HCT116 (cell line): ENCODE data around the gene SORT1. TPM values are rescaled to one million over a fixed set of nuclear protein-coding genes. Genes with fewer than 3 reads are reported as not detected.

Experiments used
- ATAC-seq: fragments of 200-7000 bp; cut with Tn5 transposase; 2 replicates; pipeline ENCODE4 v1.9.1; 2020; ENCODE audit warnings: mild to moderate bottlenecking, moderate library complexity
- BruUV-seq: library from RNA; stranded (reverse); fragments of 400-500 nt; replicated peaks from 2 replicates; lab custom pipeline; 2021; lab: Mats Ljungman, UMichigan
- CTCF ChIA-PET: fragments of 300-600 bp; sonication (Branson Sonifier 250); formaldehyde crosslinking; loops from one replicate; lab custom pipeline; 2021; ENCODE audit warnings: antibody characterized with exemption; lab: Charles Lee
- POLR2A ChIA-PET: fragments of 300-600, 350-600 bp; sonication (Branson Sonifier 250); formaldehyde crosslinking; loops from one replicate; lab custom pipeline; 2021; ENCODE audit warnings: antibody characterized with exemption; lab: Charles Lee
- RAD21 ChIA-PET, 2 experiments: fragments of 300-600 bp; sonication (Branson Sonifier 250); formaldehyde crosslinking; loops; one replicate each; lab custom pipeline; 2023; ENCODE audit warnings: low total read pairs in 2 of 2; ENCODE audit not compliant: uncharacterized antibody in 2 of 2, unreplicated experiment in 2 of 2, low non-redundant PET in 1 of 2; lab: Charles Lee
- DNase-seq: peaks from one replicate; pipeline ENCODE4 v3.0.0-alpha.2; 2010; ENCODE audit warnings: low read depth, low spot score
- H2AFZ ChIP-seq: fragments of 200-600 bp; shearing (Covaris generic), sonication (generic); 2 replicates; pipeline ENCODE4 v1.6.1; 2017; ENCODE audit warnings: low read depth, mixed run types, mixed read lengths, antibody characterized with exemption, low read length; ENCODE audit not compliant: poor library complexity, severe bottlenecking
- H3K27ac ChIP-seq: 2 replicates; pipeline ENCODE4 v1.5.1; 2012; ENCODE audit warnings: low read depth, low read length
- H3K27me3 ChIP-seq: fragments of 200-600 bp; sonication (generic); 2 replicates; pipeline ENCODE4 v1.6.1; 2016; ENCODE audit warnings: mixed run types, low read length, mixed read lengths; ENCODE audit not compliant: insufficient read depth
- H3K36me3 ChIP-seq, 2 experiments: fragments of 200-500 bp in 1 of 2; fragments of 200-600 bp in 1 of 2; sonication (Bioruptor generic) in 1 of 2; sonication (generic) in 1 of 2; 2 replicates each; pipeline versions ENCODE4 v1.5.1 to v1.6.1; 2014 to 2016; ENCODE audit warnings: low read length in 2 of 2, inconsistent platforms in 1 of 2, mixed read lengths in 1 of 2, mixed run types in 1 of 2; ENCODE audit not compliant: insufficient read depth in 2 of 2, control insufficient read depth in 1 of 2
- H3K4me1 ChIP-seq, 2 experiments: fragments of 200-600 bp in 1 of 2; sonication (generic) in 1 of 2; 2 replicates each; pipeline versions ENCODE4 v1.5.1 to v1.6.1; 2012 to 2017; ENCODE audit warnings: low read length in 2 of 2, inconsistent platforms in 1 of 2, mild to moderate bottlenecking in 1 of 2, mixed read lengths in 1 of 2, mixed run types in 1 of 2, moderate library complexity in 1 of 2; ENCODE audit not compliant: insufficient read depth in 2 of 2, control insufficient read depth in 1 of 2
- H3K4me2 ChIP-seq: fragments of 200-600 bp; sonication (generic); 2 replicates; pipeline ENCODE4 v1.6.1; 2017; ENCODE audit warnings: mixed run types, low read length, mixed read lengths
- H3K4me3 ChIP-seq, 2 experiments: fragments of 200-600 bp in 1 of 2; sonication (generic) in 1 of 2; replicated peaks in 1 of 2; 2 replicates each; pipeline ENCODE4 v1.5.1; 2011 to 2016; ENCODE audit warnings: low read length in 2 of 2, control low read depth in 1 of 2, low read depth in 1 of 2, mild to moderate bottlenecking in 1 of 2, mixed read lengths in 1 of 2, mixed run types in 1 of 2
- H3K79me2 ChIP-seq: fragments of 200-600 bp; sonication (generic); 2 replicates; pipeline ENCODE4 v1.6.1; 2017; ENCODE audit warnings: mild to moderate bottlenecking, mixed run types, low read length, moderate library complexity, mixed read lengths; ENCODE audit not compliant: insufficient read depth
- H3K9ac ChIP-seq: fragments of 200-600 bp; sonication (generic); 2 replicates; pipeline ENCODE4 v1.6.1; 2016; ENCODE audit warnings: low read length, mixed read lengths
- H3K9me2 ChIP-seq: fragments of 200-600 bp; sonication (generic), shearing (Covaris generic); 2 replicates; pipeline ENCODE4 v1.6.1; 2017; ENCODE audit warnings: mixed run types, mild to moderate bottlenecking, moderate library complexity; ENCODE audit not compliant: insufficient read depth
- H3K9me3 ChIP-seq, 2 experiments: fragments of 200-500 bp in 1 of 2; fragments of 200-600 bp in 1 of 2; sonication (Bioruptor generic) in 1 of 2; sonication (generic) in 1 of 2; 2 replicates each; pipeline ENCODE4 v1.6.1; 2014 to 2017; ENCODE audit warnings: low read length in 2 of 2, mixed read lengths in 2 of 2, inconsistent platforms in 1 of 2, low read depth in 1 of 2, mild to moderate bottlenecking in 1 of 2, mixed run types in 1 of 2, moderate library complexity in 1 of 2; ENCODE audit not compliant: control insufficient read depth in 1 of 2, insufficient read depth in 1 of 2
- H4K20me1 ChIP-seq: fragments of 200-600 bp; sonication (generic), shearing (Covaris generic); 2 replicates; pipeline ENCODE4 v1.6.1; 2017; ENCODE audit warnings: mixed run types, mild to moderate bottlenecking, moderate library complexity; ENCODE audit not compliant: insufficient read depth
- POLR2A ChIP-seq: IDR thresholded peaks from 2 replicates; pipeline ENCODE4 v1.7.0; 2011; ENCODE audit warnings: borderline replicate concordance; ENCODE audit not compliant: insufficient read depth, insufficient read length; ENCODE audit errors: extremely low read depth
- TCF7L2 ChIP-seq: IDR thresholded peaks from 2 replicates; pipeline ENCODE4 v1.7.0; 2011; ENCODE audit warnings: borderline replicate concordance, inconsistent platforms; ENCODE audit not compliant: insufficient read depth, insufficient read length; ENCODE audit errors: extremely low read depth
- YY1 ChIP-seq: IDR thresholded peaks from 2 replicates; pipeline ENCODE4 v1.6.1; 2011; ENCODE audit warnings: low read length, low read depth, moderate library complexity, mild to moderate bottlenecking; ENCODE audit not compliant: insufficient replicate concordance; ENCODE audit errors: extremely low read depth
- ZNF274 ChIP-seq: fragments of 200-500 bp; sonication (Bioruptor generic); IDR thresholded peaks from 2 replicates; pipeline ENCODE4 v1.6.1; 2014; ENCODE audit warnings: mild to moderate bottlenecking, low read depth, low read length, inconsistent platforms
- intact Hi-C: fragments of 100-400 bp; cut with micrococcal nuclease; formaldehyde crosslinking; loops from 2 replicates; pipeline ENCODE4 v1.10.0; 2022
- total RNA-seq: library from RNA; stranded (reverse); gene quantifications from one replicate; pipeline ENCODE4 v1.2.1, GENCODE V29; 2021; ENCODE audit not compliant: unreplicated experiment
- TF ChIP-seq, protein P1 (sequence below), 3 experiments: fragments of 200-600 bp in 1 of 3; sonication (generic) in 1 of 3; IDR thresholded peaks in 2 of 3; conservative IDR thresholded peaks in 1 of 3; 2 replicates each; pipeline ENCODE4 v1.5.1; 2012 to 2017; ENCODE audit warnings: low read depth in 2 of 3, low read length in 2 of 3, antibody characterized with exemption in 1 of 3, borderline replicate concordance in 1 of 3, control low read depth in 1 of 3, mild to moderate bottlenecking in 1 of 3, mixed read lengths in 1 of 3, mixed run types in 1 of 3, moderate library complexity in 1 of 3; ENCODE audit not compliant: insufficient read depth in 1 of 3
- TF ChIP-seq, protein P2 (sequence below): IDR thresholded peaks from 2 replicates; pipeline ENCODE4 v1.6.1; 2011; ENCODE audit warnings: mild to moderate bottlenecking, low read length, moderate library complexity; ENCODE audit not compliant: insufficient replicate concordance; ENCODE audit errors: extremely low read depth
- TF ChIP-seq, protein P3 (sequence below): IDR thresholded peaks from 2 replicates; pipeline ENCODE4 v1.6.1; 2012

The SORT1 gene
- total RNA-seq, 1 experiment from 2014 or later, result 20.2 TPM

DNA sequence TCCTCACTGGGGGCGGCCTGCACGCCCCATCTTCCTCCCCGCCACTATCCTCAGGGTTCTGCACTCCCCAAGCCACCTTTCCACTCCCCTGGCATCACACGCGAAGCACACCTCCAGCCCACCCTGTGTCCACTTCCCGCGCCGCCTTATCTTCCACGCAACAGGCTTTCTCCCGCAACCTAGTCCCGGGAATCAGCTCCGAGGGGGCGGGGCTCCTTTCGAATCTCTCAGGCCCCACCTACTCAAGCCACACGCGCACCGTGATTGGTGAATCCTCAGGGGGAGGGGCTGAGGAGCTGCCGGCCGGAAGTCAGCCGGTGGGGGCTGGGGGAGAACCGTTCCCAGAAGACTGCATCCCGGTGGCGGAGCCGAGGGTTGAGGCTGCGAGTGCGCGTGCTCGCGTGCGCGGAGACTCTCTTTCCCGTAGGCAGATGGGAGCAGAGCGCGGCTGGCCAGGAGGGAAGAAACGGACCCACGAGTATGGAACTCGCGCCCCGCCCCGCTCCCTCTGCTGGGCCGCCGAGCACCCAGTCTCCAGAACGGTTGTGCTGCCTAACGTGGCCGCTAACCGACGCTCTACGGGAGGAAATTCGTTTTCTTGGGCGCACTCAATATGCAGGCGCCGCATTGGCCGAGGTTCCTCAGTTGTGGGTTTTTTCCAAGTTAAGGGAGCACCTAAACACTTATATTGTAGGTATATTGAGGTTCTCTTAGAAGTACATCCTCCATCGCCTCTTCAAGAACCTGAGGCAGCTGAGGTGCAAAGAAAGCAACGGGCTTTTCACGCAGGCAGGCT lies 114.6 kb downstream of the SORT1 start, which contains the start of gene PSRC1 (continued):
- TF ChIP-seq YY1 (peak; percentile 41), ZNF274 (no peak), TCF7L2 (no peak), POLR2A (peak; percentile 82)
- TF ChIP-seq, all 23 proteins: peak for 7

DNA sequence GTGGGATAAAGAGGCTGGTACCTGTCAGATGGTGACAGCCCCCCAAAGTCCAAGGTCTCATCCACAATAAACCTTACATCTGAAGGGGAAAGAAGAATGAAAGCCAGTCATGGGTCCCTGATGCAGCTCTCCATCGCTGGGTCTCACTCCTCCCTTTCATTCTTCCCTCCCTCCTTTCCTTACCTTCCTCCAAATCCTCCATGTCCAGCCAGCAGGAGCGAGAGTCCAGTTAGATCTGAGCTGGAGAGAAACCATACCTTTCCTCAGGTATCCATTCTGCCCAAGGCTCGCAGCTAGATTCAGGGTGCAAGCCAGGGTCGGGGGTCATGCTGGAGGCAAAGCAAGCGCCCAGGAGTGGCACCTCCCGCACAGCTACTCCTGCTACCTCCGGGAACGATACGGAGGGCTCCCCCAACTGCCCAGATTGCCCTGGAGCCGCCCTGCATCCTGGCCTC lies 115.2 kb downstream of the SORT1 start:
- peaks cover 8 to 20% of the 10 kb centered on the region in 2 experiments; a peak in 3 of 4 replicates for H3K4me1 ChIP-seq
- H3K9ac ChIP-seq, result peak overlapping the region; percentile 79
- H3K27ac ChIP-seq, result peak overlapping the region; percentile 80
- peaks cover 8 to 23% of the 10 kb centered on the region in 2 experiments; a peak in 2 of 4 replicates for H3K36me3 ChIP-seq
- peak overlapping the region; percentile 78 to 87 for H3K4me3 ChIP-seq
- ATAC-seq, result peak; percentile 65
- H3K4me2 ChIP-seq, result peak overlapping the region; percentile 88
- H3K9me3 ChIP-seq, result no peaks in the 10 kb centered on the region
- no peaks in the 10 kb centered on the region for H3K9me2 ChIP-seq
- H3K79me2 ChIP-seq, result peaks cover 18% of the 10 kb centered on the region; the same call in 1 of the 2 replicates
- no TSS peak for BruUV-seq
- ChIA-PET POLR2A (interaction anchor here (0.6 to 1.1 kb wide), 5 partner anchors 14 to 117 kb away, joined by 3 read pairs; no protein-coding TSS in a partner anchor), CTCF (interaction anchor here (1.2 to 1.9 kb wide), 4 partner anchors 114 to 250 kb away, joined by 3 to 18 read pairs (median 4); no protein-coding TSS in a partner anchor), RAD21 (no interaction called here)
- no peaks in the 10 kb centered on the region for H4K20me1 ChIP-seq
- no peak overlapping the region for H2AFZ ChIP-seq
- H3K27me3 ChIP-seq, result no peaks in the 10 kb centered on the region
- intact Hi-C loops, result no loop called here
- no peak for DNase-seq
- TF ChIP-seq, protein P1, sequence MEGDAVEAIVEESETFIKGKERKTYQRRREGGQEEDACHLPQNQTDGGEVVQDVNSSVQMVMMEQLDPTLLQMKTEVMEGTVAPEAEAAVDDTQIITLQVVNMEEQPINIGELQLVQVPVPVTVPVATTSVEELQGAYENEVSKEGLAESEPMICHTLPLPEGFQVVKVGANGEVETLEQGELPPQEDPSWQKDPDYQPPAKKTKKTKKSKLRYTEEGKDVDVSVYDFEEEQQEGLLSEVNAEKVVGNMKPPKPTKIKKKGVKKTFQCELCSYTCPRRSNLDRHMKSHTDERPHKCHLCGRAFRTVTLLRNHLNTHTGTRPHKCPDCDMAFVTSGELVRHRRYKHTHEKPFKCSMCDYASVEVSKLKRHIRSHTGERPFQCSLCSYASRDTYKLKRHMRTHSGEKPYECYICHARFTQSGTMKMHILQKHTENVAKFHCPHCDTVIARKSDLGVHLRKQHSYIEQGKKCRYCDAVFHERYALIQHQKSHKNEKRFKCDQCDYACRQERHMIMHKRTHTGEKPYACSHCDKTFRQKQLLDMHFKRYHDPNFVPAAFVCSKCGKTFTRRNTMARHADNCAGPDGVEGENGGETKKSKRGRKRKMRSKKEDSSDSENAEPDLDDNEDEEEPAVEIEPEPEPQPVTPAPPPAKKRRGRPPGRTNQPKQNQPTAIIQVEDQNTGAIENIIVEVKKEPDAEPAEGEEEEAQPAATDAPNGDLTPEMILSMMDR (IDR thresholded peaks at IDR 0.05 in 2 of 3, conservative IDR thresholded peaks at IDR 0.05 in 1 of 3; ENCODE audit: borderline replicate concordance in 1 of 3, insufficient read depth in 1 of 3, low read depth in 2 of 3, low read length in 2 of 3), result no peak
- TF ChIP-seq, protein P2, sequence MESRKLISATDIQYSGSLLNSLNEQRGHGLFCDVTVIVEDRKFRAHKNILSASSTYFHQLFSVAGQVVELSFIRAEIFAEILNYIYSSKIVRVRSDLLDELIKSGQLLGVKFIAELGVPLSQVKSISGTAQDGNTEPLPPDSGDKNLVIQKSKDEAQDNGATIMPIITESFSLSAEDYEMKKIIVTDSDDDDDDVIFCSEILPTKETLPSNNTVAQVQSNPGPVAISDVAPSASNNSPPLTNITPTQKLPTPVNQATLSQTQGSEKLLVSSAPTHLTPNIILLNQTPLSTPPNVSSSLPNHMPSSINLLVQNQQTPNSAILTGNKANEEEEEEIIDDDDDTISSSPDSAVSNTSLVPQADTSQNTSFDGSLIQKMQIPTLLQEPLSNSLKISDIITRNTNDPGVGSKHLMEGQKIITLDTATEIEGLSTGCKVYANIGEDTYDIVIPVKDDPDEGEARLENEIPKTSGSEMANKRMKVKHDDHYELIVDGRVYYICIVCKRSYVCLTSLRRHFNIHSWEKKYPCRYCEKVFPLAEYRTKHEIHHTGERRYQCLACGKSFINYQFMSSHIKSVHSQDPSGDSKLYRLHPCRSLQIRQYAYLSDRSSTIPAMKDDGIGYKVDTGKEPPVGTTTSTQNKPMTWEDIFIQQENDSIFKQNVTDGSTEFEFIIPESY, result no peak
- TF ChIP-seq YY1, result no peak
- TF ChIP-seq, protein P3, sequence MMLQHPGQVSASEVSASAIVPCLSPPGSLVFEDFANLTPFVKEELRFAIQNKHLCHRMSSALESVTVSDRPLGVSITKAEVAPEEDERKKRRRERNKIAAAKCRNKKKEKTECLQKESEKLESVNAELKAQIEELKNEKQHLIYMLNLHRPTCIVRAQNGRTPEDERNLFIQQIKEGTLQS, result no peak
- TF ChIP-seq, all 23 proteins: peak for 0
